Nephron (organoid): ENCODE data around the gene DUT.

Experiments used
- H3K27ac Mint-ChIP-seq, 3 experiments: 2 replicates each; pipeline ENCODE4 v1.8.0; 2020; ENCODE audit warnings: mixed read lengths in 3 of 3, mild to moderate bottlenecking in 2 of 3, moderate library complexity in 1 of 3
- H3K27me3 Mint-ChIP-seq: 2 replicates; pipeline ENCODE4 v1.8.0; 2021; ENCODE audit warnings: low read depth, mild to moderate bottlenecking, moderate library complexity, mixed read lengths
- H3K36me3 Mint-ChIP-seq: 2 replicates; pipeline ENCODE4 v1.8.0; 2020; ENCODE audit warnings: low read depth, mixed read lengths
- H3K4me1 Mint-ChIP-seq: 2 replicates; pipeline ENCODE4 v1.8.0; 2020; ENCODE audit warnings: mixed read lengths
- H3K4me3 Mint-ChIP-seq, 3 experiments: 2 replicates each; pipeline ENCODE4 v1.8.0; 2020; ENCODE audit warnings: mild to moderate bottlenecking in 3 of 3, mixed read lengths in 3 of 3, moderate library complexity in 2 of 3
- H3K9me3 Mint-ChIP-seq: 2 replicates; pipeline ENCODE4 v1.8.0; 2020; ENCODE audit warnings: mixed read lengths
- TF ChIP-seq, protein P1 (sequence below), 3 experiments: fragments of 200-600 bp; sonication (generic); IDR thresholded peaks; one replicate each; pipeline ENCODE4 v1.5.0; 2021; ENCODE audit warnings: antibody characterized with exemption in 3 of 3; ENCODE audit not compliant: unreplicated experiment in 3 of 3

Gene DUT

DNA sequence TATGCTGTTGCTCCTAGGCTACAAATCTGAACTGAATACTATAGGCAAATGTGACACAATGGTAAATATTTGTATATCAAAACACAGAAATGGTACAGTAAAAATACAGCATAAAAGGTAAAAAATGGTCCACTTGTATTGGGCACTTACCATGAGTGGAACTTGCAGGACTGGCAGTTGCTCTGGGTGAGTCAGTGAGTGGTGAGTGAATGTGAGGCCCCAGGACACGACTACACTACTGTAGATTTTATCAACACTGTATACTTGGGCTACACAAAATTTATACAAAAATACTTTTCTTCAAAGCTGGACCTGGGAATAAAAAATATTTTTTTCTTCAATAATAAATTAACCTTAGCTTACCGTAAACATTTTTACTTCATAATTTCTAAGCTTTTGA lies 41.6 kb upstream of the DUT start:
- H3K27me3 Mint-ChIP-seq = no peaks in the 10 kb centered on the region
- H3K36me3 Mint-ChIP-seq = no peaks in the 10 kb centered on the region
- no peak overlapping the region for H3K27ac Mint-ChIP-seq
- TF ChIP-seq, protein P1, sequence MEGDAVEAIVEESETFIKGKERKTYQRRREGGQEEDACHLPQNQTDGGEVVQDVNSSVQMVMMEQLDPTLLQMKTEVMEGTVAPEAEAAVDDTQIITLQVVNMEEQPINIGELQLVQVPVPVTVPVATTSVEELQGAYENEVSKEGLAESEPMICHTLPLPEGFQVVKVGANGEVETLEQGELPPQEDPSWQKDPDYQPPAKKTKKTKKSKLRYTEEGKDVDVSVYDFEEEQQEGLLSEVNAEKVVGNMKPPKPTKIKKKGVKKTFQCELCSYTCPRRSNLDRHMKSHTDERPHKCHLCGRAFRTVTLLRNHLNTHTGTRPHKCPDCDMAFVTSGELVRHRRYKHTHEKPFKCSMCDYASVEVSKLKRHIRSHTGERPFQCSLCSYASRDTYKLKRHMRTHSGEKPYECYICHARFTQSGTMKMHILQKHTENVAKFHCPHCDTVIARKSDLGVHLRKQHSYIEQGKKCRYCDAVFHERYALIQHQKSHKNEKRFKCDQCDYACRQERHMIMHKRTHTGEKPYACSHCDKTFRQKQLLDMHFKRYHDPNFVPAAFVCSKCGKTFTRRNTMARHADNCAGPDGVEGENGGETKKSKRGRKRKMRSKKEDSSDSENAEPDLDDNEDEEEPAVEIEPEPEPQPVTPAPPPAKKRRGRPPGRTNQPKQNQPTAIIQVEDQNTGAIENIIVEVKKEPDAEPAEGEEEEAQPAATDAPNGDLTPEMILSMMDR (IDR thresholded peaks at IDR 0.05; ENCODE audit: unreplicated experiment in 3 of 3) = no peak
- peaks cover 20% of the 10 kb centered on the region for H3K4me1 Mint-ChIP-seq
- no peak overlapping the region for H3K4me3 Mint-ChIP-seq
- H3K9me3 Mint-ChIP-seq = no peaks in the 10 kb centered on the region

DNA sequence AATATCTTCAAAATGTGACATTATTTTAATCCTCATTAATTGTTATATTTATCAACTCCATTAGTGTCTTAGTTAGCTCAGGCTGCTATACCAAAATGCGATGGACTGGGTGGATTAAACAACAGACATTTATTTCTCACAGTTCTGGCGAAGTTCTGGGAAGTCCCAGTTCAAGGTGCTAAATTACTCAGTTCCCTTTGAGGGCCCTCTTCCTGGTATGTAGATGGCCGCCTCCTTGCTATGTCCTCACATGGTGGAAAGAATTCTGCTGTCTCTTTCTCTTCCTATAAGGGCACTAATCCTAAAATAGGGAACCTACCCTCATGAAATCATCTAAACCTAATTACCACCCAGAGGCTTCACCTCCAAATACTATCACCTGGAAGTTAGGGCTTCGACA lies 38.8 kb upstream of the DUT start:
- TF ChIP-seq, protein P1 (IDR thresholded peaks at IDR 0.05; ENCODE audit: unreplicated experiment in 3 of 3) = no peak
- no peaks in the 10 kb centered on the region for H3K27me3 Mint-ChIP-seq
- H3K27ac Mint-ChIP-seq = no peak overlapping the region
- H3K4me3 Mint-ChIP-seq = no peak overlapping the region
- no peaks in the 10 kb centered on the region for H3K9me3 Mint-ChIP-seq
- H3K4me1 Mint-ChIP-seq = peaks cover 4% of the 10 kb centered on the region
- H3K36me3 Mint-ChIP-seq = no peaks in the 10 kb centered on the region

DNA sequence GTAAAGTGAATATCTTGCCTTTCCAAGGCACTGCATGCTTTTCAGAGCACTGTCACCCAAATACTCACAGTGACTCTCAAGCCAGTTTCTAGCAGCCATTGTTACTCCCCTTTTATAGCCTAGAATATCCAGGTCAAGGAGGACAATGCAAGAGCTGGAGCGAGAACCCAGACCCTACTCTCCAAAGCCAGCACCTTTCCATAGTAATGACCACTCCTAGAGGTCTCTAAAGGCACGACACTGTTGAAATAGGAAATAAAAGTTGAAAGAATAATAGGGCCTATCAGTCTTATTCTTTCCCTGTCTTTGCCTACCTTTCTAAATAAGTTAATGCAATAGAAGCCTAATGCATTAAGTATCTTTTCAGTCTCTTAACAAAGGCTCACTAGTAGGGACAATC lies 33.6 kb upstream of the DUT start:
- Mint-ChIP-seq H3K4me3 (no peak overlapping the region), H3K27me3 (no peaks in the 10 kb centered on the region), H3K4me1 (no peaks in the 10 kb centered on the region), H3K27ac (no peak overlapping the region), H3K9me3 (no peaks in the 10 kb centered on the region), H3K36me3 (no peaks in the 10 kb centered on the region)
- TF ChIP-seq, protein P1 (IDR thresholded peaks at IDR 0.05; ENCODE audit: unreplicated experiment in 3 of 3) = no peak

GRCh38 chr15:48298914-48299313 lies 32.3 kb upstream of the DUT start:
- no peaks in the 10 kb centered on the region for H3K4me1 Mint-ChIP-seq
- H3K9me3 Mint-ChIP-seq = no peaks in the 10 kb centered on the region
- no peaks in the 10 kb centered on the region for H3K36me3 Mint-ChIP-seq
- H3K27ac Mint-ChIP-seq = no peak overlapping the region
- H3K4me3 Mint-ChIP-seq = no peak overlapping the region
- TF ChIP-seq, protein P1 (IDR thresholded peaks at IDR 0.05; ENCODE audit: unreplicated experiment in 3 of 3) = no peak
- H3K27me3 Mint-ChIP-seq = no peaks in the 10 kb centered on the region

DNA sequence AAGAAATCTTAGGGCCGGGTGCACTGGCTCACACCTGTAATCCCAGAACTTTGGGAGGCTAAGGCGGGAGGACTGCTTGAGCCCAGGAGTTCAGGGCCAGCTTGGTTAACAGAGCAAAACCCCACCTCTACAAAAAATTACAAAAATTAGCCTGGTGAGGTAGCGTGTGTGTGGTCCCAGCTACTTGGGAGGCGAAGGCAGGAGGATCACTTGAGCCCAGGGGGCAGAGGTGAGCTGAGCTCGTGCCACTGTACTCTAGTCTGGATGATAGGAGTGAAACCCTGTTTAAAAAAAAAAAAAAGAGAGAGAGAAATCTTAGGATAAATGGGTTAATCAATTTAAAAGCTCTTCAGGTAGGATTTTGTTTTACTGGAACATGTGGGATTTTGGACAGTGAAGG lies 31.2 kb upstream of the DUT start:
- H3K4me1 Mint-ChIP-seq = no peaks in the 10 kb centered on the region
- no peaks in the 10 kb centered on the region for H3K36me3 Mint-ChIP-seq
- H3K9me3 Mint-ChIP-seq = no peaks in the 10 kb centered on the region
- no peak overlapping the region for H3K4me3 Mint-ChIP-seq
- TF ChIP-seq, protein P1 (IDR thresholded peaks at IDR 0.05; ENCODE audit: unreplicated experiment in 3 of 3) = no peak
- no peak overlapping the region for H3K27ac Mint-ChIP-seq
- no peaks in the 10 kb centered on the region for H3K27me3 Mint-ChIP-seq

- Mint-ChIP-seq H3K27me3 (no peaks in the 10 kb centered on the region), H3K4me3 (no peak overlapping the region), H3K27ac (no peak overlapping the region), H3K36me3 (no peaks in the 10 kb centered on the region), H3K9me3 (no peaks in the 10 kb centered on the region), H3K4me1 (no peaks in the 10 kb centered on the region)
- TF ChIP-seq, protein P1 (IDR thresholded peaks at IDR 0.05; ENCODE audit: unreplicated experiment in 3 of 3) = no peak
Observed at GRCh38 chr15:48304398-48304797, 26.8 kb upstream of the DUT start.
